GM10847 (cell line): ENCODE results near the gene TDP1.

Experiments used
- POLR2A ChIP-seq: IDR thresholded peaks from 2 replicates; pipeline ENCODE4 v1.6.1; 2011; ENCODE audit not compliant: insufficient read length; ENCODE audit errors: extremely low read depth

The TDP1 gene

DNA sequence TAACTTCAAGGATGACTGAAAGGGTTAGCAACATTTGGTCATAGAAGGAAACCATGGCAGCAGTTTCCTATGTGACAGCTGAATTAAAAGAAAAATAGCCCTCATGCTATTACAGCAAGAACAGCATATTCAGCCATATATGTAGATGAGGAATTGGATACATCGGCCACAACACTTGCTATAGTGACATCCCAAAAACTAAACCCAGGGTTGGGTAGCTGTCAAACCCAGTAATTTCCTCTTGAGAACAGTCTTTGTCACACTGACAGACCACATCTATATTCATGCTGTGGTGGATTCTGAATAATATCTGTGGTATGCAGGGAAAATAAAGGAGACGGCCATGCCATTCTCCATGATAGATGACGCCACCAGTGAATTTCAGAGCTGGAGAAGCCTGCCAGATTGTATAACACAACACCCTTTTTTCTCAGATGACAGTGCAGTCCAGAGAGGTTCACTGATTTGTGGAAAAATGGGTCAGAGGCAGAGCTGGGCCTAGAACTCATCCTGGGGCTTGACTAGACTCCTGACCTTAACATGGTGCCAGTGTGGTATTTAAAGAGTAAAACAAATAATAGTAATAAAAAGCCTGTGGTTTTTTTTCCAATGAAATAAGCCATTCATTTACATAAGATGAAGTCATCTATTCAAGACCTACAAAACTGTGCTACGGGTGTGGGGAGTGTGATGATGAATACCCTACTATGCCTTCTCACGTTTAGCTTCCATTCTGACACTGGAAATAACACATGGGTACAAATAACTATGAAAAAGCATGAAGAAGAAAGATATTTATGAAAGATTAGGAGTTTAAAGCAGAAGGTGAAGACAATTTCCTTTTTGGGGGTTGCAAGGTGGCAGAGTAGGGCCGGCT, 33.5 kb upstream of the TDP1 start:
- no peak for TF ChIP-seq POLR2A

DNA sequence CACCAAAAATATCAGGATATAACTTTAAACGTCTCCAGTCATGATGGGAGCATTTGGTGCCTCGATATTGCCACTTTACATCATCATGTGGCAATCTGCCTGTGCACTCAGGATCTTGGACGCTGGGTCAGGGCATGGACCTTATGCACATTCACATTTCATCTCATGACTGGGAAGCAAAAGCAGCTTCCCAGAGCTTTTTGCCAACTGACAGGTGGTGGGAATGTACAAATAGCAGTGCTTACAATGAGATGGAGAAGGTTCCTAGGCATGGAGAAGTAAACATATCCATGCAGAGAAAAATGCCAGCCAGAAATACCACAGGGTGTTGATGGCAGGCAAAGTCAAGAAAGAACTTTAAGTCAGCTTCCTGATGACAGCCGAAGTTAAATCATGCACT, 31.5 kb upstream of the TDP1 start:
- TF ChIP-seq POLR2A, result no peak

DNA sequence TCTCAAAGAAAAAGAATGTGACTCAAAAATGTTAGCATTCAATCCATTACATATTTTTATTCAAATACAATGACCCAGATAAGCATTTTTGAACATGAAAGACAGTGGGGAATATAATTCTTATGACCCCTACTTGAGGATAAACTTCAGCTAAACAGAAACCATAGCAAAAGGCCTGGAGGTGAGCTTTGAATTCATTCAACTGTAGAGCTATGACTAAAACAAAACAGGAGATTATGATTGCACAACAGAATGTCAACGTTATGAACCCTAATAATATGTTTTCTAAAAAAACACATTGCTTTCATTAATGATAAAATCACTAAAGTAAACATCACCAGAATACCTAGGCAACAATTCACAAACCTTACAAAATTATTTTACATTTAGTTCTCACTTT, 29.0 kb upstream of the TDP1 start:
- no peak for TF ChIP-seq POLR2A

DNA sequence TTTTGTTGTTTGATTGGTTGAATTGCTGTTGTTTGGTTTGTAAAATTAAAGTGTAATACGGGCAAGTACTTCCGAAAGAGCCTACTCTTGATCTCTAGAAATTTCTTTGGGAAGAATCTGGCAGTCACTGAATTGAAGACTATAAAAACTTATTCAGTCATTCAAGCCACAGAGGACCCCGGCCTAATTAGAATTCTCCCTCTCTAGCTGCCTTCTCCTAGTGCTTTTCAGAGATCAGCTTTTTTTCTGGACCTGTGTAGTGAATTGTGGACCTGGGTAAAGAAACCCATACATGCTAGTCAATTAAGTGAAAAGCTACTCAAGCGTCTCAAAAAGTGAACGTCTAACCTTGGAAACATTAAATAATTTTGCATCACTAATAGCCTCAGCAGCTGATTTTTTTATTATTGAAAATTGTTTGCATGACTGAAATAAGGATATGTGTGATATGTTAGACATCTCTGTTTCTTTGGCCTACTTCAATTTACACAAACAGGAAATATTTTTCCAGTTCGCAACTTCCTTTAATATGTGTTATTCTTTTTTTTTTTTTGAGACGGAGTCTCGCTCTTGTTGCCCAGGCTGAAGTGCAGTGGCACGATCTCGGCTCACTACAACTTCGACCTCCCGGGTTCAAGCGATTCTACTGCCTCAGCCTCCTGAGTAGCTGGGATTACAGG, 28.4 kb upstream of the TDP1 start:
- no peak for TF ChIP-seq POLR2A

DNA sequence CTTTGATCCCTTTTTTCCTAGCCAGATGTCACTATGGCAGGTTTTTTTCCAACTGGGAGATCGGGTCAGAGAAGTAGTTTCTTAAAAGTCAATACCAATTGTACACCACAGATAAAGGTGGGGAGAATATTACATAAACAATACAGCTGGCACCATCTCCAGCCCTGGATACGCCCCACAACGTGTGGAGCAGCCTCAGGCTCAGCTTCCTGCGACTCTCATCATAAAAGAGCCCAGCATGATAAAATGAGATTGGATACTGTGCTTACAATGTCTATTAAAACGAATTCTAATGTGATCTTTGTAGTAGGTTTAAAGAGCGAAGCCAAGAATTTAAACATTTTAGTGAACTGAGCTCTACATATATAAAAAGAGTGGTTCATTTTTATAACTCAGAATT, 22.7 kb upstream of the TDP1 start:
- no peak for TF ChIP-seq POLR2A

DNA sequence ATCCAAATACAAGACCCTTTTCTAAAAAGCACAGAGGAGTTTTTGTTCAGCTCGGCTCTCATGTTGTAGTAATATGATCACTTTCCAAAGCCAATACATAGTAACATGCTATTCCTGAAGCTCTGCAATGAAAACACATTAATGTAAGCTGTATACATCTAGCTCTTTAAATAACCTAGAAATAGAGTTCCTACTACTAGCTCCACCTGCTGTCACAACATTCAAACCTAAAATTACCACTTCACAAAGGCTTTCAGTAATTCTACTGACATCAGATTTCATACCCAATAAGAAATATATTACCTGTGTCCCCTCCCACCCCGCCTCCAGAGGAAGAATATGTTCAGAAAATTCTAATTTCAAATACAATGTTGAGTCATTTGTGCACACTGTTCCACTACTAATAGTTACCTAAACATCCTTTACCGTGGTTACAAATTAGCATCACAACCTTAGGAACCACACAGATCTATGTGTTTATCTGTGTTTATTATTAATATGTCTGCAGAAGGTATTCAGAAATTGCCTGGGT, 19.0 kb upstream of the TDP1 start:
- TF ChIP-seq POLR2A, result no peak

DNA sequence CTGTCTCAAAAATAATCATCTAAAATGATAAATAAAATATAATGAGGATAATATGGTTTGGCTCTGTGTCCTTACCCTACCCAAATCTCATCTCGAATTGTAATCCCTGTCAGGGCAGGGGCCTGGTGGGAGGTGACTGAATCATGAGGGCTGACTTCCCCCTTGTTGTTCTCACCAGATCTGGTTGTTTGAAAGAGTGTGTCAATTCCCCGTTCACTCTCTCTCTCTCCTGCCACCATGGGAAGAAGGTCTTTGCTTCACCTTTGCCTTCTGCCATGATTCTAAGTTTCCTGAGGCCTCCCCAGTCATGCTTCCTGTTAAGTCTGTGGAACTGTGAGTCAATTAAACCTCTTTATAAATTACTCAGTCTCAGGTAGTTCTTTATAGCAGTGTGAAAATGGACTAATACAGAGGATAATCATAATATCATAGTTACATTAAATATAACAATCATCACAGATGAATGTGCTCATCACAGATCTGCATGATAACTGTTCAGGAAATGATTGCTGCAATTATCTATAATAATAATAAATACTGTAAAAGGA, 13.8 kb upstream of the TDP1 start:
- no peak for TF ChIP-seq POLR2A

DNA sequence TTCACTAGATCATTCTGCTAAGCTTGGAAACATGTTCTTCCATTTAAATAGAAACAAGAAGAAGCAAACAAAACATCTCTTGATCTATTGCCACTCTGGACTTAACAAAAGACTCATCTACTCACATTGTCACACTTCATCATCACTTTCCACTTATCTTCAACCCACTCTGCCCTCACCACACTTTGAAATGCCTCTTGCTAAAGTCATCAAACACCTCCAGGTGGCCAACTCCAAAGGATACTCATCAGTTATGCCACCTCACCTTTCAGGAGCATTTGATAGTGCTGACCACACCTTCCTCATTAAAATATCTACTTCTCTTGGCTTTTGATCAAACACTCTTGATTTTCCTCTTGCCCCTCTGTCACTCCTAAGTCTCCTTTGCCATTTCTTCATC, 8.4 kb upstream of the TDP1 start:
- no peak for TF ChIP-seq POLR2A

DNA sequence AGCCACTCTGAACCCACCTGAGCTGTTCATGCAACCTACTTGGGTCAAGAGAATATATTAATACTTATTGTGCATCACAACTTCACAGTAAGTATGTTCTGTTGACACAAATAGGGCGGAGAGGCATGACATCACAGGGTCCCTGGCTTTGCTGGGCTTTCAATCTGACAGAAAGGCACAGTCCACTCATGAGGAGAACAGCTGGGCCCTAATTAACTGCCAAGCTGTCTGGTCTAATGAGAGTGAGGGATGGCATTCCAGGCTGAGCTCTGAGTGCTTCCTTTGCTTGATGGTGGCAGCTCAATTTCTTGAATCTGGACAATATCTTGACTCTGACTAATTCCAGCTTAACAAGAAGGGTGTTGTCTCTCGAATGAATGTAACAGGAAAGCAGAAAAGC, 3.2 kb upstream of the TDP1 start:
- no peak for TF ChIP-seq POLR2A

DNA sequence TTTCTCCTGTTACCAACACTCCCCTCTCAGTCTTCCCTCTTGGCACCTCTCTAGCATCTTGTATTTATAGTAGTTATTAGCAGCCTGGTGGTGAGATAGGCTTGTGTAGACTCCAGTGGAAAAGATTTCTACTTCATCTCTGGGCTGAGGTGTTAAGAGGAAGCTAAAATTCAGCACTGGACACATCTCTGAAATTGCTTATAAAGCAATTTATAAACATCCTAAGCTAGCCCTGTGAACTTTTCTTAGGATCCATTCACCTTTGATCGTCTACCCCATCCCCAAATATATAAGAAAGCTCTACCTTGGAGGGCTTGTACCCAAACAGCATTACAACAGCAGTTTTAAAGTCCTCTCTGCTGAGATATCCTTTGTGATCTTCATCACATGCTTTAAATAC, 2.1 kb upstream of the TDP1 start:
- TF ChIP-seq POLR2A, result no peak

DNA sequence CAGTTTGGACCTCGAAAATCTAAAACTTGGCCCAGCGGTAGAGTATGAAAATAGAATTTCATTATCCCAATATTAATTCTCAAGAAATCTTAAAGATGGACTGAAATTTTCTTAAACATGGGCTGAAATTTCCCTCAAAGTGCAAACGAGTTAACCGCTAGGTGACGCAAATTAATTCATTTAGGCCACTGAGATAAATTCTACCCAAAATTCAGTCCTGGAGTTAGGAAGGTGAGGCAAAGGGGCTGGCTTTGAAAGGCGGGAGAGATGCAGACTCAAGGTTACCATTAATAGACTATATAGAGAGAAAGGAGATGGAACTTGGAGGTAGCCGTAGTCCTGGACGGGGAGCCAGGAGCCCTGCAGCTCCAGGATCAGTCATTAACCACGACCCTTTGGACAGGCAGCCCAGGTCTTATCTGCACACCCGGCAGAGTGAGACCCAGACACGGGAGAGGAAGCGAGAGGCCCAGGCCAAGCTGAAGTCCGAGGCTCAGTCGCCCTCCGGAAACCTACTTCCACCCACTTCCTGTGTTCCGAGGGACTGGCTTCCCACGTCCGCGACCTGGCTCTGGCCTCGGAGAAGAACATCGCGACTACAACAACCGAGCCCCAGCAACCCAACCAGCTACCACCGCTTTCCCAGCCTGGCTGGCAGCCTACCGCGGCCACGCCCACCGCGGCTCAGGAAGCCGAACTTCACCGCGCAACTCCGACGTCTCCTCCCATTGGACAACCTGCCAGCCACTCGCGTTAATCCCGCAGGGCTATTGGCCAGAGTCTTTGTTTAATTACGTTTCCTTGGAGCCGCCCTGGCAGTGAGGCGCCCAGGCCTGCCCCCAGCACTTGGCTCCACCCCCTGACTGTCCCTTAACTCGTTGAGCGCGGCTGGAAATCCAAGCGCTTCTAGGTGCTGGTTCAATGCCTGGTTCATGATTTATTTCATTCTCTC, 1.4 kb upstream of the TDP1 start, which contains the start of gene EFCAB11:
TSS of gene EFCAB11 (minus strand) at position 661 of the 952 bp plus-strand sequence. CDS start at position 591, 70 bp downstream.
- TF ChIP-seq POLR2A, result peak; percentile 60

DNA sequence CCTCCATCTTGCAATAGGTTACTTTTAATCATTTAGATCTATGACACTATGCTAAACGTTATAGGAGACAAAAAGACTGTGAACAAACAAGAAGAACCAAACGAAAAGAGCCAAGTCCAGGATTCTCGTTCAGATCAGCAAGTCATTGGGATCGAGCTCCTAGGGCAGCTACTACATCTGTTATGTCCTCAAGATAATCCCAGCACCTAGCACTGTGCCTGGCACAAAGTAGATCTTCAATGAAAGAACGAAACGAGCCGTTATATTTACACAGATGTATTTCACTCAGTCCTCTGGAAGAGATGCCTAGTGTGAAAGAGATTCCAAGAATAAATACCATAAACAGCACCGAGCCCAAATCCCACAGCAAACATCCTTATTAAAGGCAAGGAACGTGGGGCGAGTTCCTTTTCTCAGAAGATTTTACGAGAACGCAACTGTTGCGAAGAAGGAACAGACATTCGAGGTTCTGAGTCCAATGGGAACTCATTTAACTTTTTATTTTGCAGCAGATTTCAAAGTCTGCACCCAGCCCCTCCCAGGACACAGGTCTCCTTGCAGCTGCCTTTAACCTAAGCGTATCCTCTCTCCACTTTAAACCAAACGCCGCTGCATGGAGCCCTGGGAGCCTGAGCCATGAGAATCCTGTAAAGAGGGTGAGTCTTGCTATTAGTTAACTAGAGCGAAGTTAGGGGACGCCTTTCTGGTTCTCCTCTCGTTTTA, 544 bp upstream of the TDP1 start:
- no peak for TF ChIP-seq POLR2A

DNA sequence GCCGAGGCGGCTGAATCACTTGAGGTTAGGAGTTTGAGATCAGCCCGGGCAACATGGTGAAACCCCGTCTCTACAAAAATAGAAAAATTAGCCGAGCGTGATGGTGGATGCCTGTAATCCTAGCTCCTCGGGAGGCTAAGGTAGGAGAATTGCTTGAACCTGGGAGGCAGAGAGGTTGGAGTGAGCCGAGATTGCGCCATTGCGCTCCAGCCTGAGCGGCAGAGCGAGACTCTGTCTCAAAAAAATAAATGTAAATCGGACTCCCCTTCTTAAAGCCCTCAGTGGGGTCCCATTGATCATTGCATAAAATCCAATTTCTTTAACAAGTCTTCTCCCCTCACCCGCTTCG, 908 bp downstream of the TDP1 start:
- no peak for TF ChIP-seq POLR2A

DNA sequence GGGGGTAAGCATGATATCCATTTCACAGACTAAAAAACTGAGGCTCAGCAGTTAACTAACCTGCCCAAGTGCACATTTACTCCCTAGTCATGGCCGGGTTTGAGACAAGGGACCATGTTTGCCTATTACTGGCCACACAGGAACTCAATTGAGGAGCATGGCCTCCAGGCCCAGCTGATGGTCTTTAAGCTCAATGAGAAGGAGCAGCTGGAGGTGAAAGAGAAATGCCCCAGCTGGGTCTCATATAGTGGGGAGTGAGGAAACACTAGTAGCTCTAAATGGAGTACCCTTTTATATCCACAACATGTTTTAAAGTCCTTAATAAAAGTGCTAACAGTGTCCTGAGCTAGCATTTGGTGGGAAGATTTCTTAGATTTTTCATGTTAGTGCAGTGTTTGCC, 1.6 kb downstream of the TDP1 start:
- no peak for TF ChIP-seq POLR2A
